Lung (tissue), 12 donors: ENCODE results near the gene ANKRD55. TPM values are rescaled to one million over a fixed set of nuclear protein-coding genes. Genes with fewer than 3 reads are reported as not detected.
"Not testable (repeated sequence)": the region's sequence is repeated elsewhere in the genome, so short reads cannot be mapped to it uniquely, and the experiment has no call there.

ENCODE experiments used
- ATAC-seq: fragments of 200-7000 bp; cut with Tn5 transposase; one replicate; pipeline ENCODE4 v1.9.1; 2020; ENCODE audit warnings: moderate number of reproducible peaks; ENCODE audit not compliant: insufficient read depth, low FRiP score
- DNase-seq, 3 donors: peaks; one replicate each; pipeline ENCODE4 v3.0.0-alpha.2; 2013 to 2017
- H3K27ac ChIP-seq, 2 donors: one replicate each; pipeline ENCODE4 v1.5.1; 2013; ENCODE audit warnings: mild to moderate bottlenecking in 2 of 2, moderate library complexity in 2 of 2, control low read depth in 1 of 2, inconsistent platforms in 1 of 2, low read depth in 1 of 2, low read length in 1 of 2
- H3K27me3 ChIP-seq, 3 donors: one replicate each; pipeline ENCODE4 v1.5.1; 2013; ENCODE audit warnings: low read length in 2 of 3; ENCODE audit not compliant: control insufficient read depth in 3 of 3, insufficient read depth in 3 of 3
- H3K36me3 ChIP-seq, 4 donors: one replicate each; pipeline ENCODE4 v1.5.1; 2013; ENCODE audit warnings: low read length in 4 of 4, mild to moderate bottlenecking in 1 of 4, moderate library complexity in 1 of 4; ENCODE audit not compliant: control insufficient read depth in 4 of 4, insufficient read depth in 4 of 4
- H3K4me1 ChIP-seq, 5 donors: one replicate each; pipeline ENCODE4 v1.5.1; 2013; ENCODE audit warnings: low read length in 5 of 5, mild to moderate bottlenecking in 2 of 5, moderate library complexity in 1 of 5; ENCODE audit not compliant: control insufficient read depth in 5 of 5, insufficient read depth in 5 of 5
- H3K4me3 ChIP-seq: one replicate; pipeline ENCODE4 v1.5.1; 2013; ENCODE audit warnings: mild to moderate bottlenecking, control low read depth, moderate library complexity
- H3K9ac ChIP-seq, 2 donors: one replicate each; pipeline ENCODE4 v1.5.1; 2013; ENCODE audit warnings: low read length in 2 of 2, control low read depth in 1 of 2; ENCODE audit not compliant: insufficient read depth in 1 of 2
- H3K9me3 ChIP-seq, 4 donors: one replicate each; pipeline ENCODE4 v1.5.1; 2013; ENCODE audit warnings: low read length in 3 of 4, mild to moderate bottlenecking in 1 of 4, moderate library complexity in 1 of 4; ENCODE audit not compliant: control insufficient read depth in 4 of 4, insufficient read depth in 3 of 4
- CTCF ChIP-seq: IDR thresholded peaks from 2 replicates; pipeline ENCODE4 v1.5.1; 2012; ENCODE audit warnings: mild to moderate bottlenecking; ENCODE audit errors: control extremely low read depth, extremely low read depth
- WGBS, 2 donors: extraction: QIAGEN DNeasy Blood & Tissue Kit; methylation state at CpG; one replicate each; pipeline ENCODE4 v1.1.7; 2013; 5-methylcytosine and 5-hydroxymethylcytosine counted together
- polyA plus RNA-seq, 2 donors: library from polyadenylated mRNA; stranded (reverse); fragments of 200-250 nt; gene quantifications; one replicate each; pipeline ENCODE4 v1.2.1, GENCODE V29; 2013
- total RNA-seq, 2 donors: library from RNA; depleted of rRNA in 1 of 2; stranded (reverse); fragments of >200 nt in 1 of 2; gene quantifications; one replicate each; pipeline ENCODE4 v1.2.1, GENCODE V29; 2014 to 2021
- donor health status: control.
- donor health status: control.
- donor health status: Bipolar disorder and iron deficiency.
- donor health status: healthy.
- donor health status: DM: yes; HTN: yes; CAD: no.

The ANKRD55 gene
- total and polyA plus RNA-seq, 4 donors = 0.06 to 0.50 (median 0.28) TPM

- H3K4me1 ChIP-seq = peaks cover 0 to 7% (median 3%) of the 10 kb centered on the region in 5 donors
- DNase-seq = peak in 2 of 3 donors; percentile 48 to 58
- TF ChIP-seq CTCF = peak; percentile 35
- H3K27me3 ChIP-seq = no peaks in the 10 kb centered on the region
- H3K4me3 ChIP-seq = no peak overlapping the region
- ATAC-seq = peak; percentile 73
- 63 to 66% methylated on average over 5 of the region's 5 CpGs for WGBS, 2 donors
- H3K9ac ChIP-seq = no peak overlapping the region
- no peaks in the 10 kb centered on the region for H3K9me3 ChIP-seq
- no peaks in the 10 kb centered on the region for H3K36me3 ChIP-seq
- no peak overlapping the region for H3K27ac ChIP-seq
Observed at GRCh38 chr5:56264417-56265025, 31.4 kb upstream of the ANKRD55 start.

GRCh38 chr5:56262279-56262678 is 29.1 kb upstream of the ANKRD55 start:
- Histone ChIP-seq H3K9me3 (no peaks in the 10 kb centered on the region), H3K27me3 (no peaks in the 10 kb centered on the region), H3K36me3 (no peaks in the 10 kb centered on the region), H3K4me1 (peaks cover 0 to 11% (median 9%) of the 10 kb centered on the region in 5 donors), H3K9ac (no peak overlapping the region), H3K27ac (no peak overlapping the region), H3K4me3 (no peak overlapping the region)
- ATAC-seq = no peak
- TF ChIP-seq CTCF = no peak
- 80 to 90% methylated on average over 3 of the region's 3 CpGs for WGBS, 2 donors
- DNase-seq = no peak

GRCh38 chr5:56259002-56259511 is 25.9 kb upstream of the ANKRD55 start:
- ATAC-seq (peak; percentile 81), DNase-seq (peak in 2 of 3 donors; percentile 72 to 73)
- Histone ChIP-seq H3K27me3 (no peaks in the 10 kb centered on the region), H3K9me3 (no peaks in the 10 kb centered on the region), H3K36me3 (no peaks in the 10 kb centered on the region), H3K27ac (peak overlapping the region in 1 of 2 donors; percentile 9), H3K9ac (no peak overlapping the region), H3K4me3 (no peak overlapping the region), H3K4me1 (peaks cover 0 to 11% (median 9%) of the 10 kb centered on the region in 5 donors)
- no peak for TF ChIP-seq CTCF
- WGBS, 2 donors = 44 to 47% methylated on average over 2 of the region's 2 CpGs

GRCh38 chr5:56257763-56258529 is 24.8 kb upstream of the ANKRD55 start:
- DNase-seq = not testable (repeated sequence)
- WGBS, 2 donors = 88 to 91% methylated on average over 25 to 26 of the region's 30 CpGs

More at GRCh38 chr5:56257763-56258529, 24.8 kb upstream of the ANKRD55 start:
- not testable (repeated sequence) for H3K9me3 ChIP-seq, H3K27ac ChIP-seq, H3K36me3 ChIP-seq, H3K9ac ChIP-seq, ATAC-seq, H3K4me3 ChIP-seq, H3K27me3 ChIP-seq
- H3K4me1 ChIP-seq = peaks cover 0 to 14% (median 9%) of the 10 kb centered on the region in 5 donors
